Skin of body (tissue), 2 donors: ENCODE measurements around the gene YES1. TPM values are rescaled to one million over a fixed set of nuclear protein-coding genes. Genes with fewer than 3 reads are reported as not detected.
"Not testable (repeated sequence)": the region's sequence is repeated elsewhere in the genome, so short reads cannot be mapped to it uniquely, and the experiment has no call there.

ENCODE experiments used
- DNase-seq: peaks from one replicate; lab custom pipeline; 2025; lab: John Stamatoyannopoulos, UW
- total RNA-seq: library from RNA; depleted of rRNA; stranded (reverse); fragments of >200 nt; gene quantifications from one replicate; pipeline ENCODE4 v1.2.3, GENCODE V29; 2014

YES1 gene
- total RNA-seq, 1 donor from 2014 or later, result 50.3 TPM

DNA sequence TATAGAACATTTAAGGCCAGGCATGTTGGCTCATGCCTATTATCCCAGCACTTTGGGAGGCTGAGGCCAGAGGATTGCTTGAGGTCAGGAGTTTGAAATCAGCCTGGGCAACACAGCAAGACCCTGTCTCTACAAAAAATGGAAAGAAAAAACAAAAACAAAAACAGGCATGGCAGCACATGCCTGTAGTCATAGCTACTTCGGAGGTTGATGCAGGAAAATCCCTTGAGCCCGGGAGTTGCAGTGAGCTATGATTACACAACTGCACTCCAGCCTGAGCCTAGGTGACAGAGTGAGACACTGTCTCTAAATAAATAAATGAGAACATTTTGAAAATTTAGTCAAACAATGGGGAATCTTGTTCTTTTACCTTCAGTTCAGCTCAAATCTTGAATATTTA lies 12.1 kb upstream of the YES1 start:
- no peak for DNase-seq

GRCh38 chr18:820591-821165 lies 8.6 kb upstream of the YES1 start:
- DNase-seq, result no peak

- no peak for DNase-seq
Observed at GRCh38 chr18:816869-817268, 4.8 kb upstream of the YES1 start.

- no peak for DNase-seq
Observed at GRCh38 chr18:816088-816653, 4.1 kb upstream of the YES1 start.

DNA sequence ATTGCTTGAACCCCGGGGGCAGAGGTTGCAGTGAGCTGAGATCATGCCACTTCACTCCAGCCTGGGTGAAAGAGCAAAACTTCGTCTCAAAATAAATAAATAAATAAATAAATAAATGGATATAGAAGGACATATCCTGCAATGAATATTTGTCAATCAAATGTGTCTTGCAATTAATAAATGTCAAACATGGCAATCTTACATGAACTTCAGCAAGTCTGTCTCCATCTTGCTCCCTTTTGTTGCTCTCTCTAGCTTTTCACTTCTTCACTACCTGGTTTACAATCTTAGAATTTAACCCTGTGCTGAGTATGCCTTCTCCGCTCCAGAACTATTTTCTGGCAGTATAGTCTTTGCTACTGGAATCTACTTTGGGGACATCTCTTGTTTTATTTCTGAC lies 3.3 kb upstream of the YES1 start:
- DNase-seq, result no peak

- DNase-seq, result no peak
Observed at GRCh38 chr18:814300-815084, 2.5 kb upstream of the YES1 start.

GRCh38 chr18:813172-814071 lies 1.4 kb upstream of the YES1 start:
- DNase-seq, result no peak

DNA sequence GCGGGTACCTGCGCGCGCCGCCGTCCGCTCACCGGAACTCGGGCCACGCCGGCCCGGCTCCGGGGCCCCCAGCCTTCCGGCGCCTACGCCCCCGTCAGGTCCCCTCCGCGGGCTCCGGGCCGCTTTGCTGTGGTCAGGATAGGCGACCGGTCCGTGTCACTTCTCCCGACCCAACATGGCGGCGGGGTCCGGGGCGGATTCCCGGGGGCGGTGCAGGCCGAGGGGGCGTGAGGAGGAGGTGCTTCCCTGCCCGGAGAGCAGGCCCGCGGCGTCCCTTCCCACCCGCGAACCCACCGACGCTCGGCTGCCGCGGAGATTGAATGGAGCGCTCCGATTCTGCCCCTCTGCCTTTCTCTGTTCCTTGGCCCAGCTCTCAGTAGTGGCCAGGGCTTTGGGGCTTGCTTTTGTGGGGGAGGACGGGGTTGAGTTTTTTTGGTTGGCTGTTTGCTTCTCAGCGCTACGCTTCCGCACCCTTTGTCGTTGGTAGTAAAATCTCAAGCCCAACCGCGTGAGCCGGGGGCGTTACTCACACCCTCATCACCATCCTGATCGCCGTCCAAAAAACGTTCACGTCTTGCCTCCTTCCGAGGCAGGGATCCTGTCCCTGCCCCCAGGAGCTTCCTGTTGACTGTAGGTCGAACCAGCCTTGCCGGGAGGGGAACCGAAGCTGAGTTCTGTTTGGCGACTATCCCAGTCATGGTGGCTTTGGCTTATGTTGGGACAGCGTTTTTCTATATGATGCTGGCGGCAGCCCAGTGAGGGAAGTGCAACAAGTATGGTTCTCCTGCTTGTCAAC lies 532 bp upstream of the YES1 start:
- DNase-seq, result peak; percentile 79

- peak; percentile 15 for DNase-seq
Observed at GRCh38 chr18:811182-811891, 705 bp downstream of the YES1 start.

DNA sequence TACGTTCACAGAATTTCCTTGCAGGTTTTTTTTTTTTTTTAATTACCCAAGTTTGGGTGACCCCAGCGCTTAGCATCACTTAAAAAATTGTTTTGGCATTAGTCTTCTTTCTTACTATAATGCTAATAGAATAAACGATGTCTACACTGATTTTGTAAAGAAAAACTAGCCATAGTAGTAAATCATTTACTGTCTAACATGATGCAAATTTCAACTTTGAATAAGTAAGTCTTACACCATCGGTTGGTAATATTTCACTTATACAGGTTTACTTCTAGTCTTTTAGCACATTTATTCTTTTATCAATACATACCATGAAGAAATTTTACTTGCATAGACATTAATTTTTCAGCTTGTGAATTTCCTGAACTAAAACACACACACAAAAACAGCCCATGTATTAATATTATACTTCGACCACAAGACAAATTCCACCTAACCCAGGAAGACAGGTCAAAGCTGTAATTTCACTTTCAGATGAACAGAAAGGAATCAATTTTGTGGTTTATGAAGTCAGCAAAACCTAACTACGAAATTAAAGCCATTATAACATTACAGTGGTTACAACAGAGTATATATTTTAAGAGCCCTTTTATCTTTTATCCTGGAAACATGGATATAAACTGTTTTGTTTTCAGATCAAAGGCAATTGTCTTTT lies 1.9 kb downstream of the YES1 start:
- no peak for DNase-seq

DNA sequence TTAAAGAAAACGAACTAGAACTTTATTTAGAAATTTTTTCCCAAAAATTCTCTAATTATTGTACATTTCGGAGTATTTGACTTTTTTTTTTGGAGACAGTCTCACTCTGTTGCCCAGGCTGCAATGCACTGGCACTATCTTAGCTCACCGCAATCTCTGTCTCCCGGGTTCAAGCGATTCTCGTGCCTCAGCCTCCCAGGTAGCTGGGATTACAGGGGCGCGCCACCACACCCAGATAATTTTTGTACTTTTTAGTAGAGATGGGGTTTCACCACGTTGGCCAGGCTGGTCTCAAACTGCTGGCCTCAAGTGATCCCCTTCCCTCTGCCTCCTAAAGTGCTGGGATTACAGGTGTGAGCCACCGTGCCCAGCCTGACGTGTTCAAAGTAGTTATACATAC lies 2.8 kb downstream of the YES1 start:
- DNase-seq, result not testable (repeated sequence)

GRCh38 chr18:808502-808901 lies 3.5 kb downstream of the YES1 start:
- no peak for DNase-seq

GRCh38 chr18:808086-808485 lies 4.0 kb downstream of the YES1 start:
- DNase-seq, result no peak

DNA sequence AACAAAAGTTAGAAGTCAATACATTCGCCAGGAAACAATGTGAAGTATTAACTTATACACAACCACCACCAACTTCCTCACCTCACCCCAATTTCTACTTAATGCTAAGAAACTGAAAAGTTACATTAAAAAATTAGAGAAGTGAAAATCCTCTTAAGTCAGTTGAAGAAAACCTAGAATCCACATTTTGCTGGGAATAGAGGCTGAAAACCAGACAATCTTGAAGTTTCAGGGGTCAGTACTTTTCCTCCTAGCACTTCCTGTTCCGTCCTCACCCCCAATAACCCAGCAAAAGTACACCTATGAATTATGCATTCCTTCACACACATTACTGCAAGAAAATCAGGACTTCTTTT lies 6.3 kb downstream of the YES1 start:
- no peak for DNase-seq

DNA sequence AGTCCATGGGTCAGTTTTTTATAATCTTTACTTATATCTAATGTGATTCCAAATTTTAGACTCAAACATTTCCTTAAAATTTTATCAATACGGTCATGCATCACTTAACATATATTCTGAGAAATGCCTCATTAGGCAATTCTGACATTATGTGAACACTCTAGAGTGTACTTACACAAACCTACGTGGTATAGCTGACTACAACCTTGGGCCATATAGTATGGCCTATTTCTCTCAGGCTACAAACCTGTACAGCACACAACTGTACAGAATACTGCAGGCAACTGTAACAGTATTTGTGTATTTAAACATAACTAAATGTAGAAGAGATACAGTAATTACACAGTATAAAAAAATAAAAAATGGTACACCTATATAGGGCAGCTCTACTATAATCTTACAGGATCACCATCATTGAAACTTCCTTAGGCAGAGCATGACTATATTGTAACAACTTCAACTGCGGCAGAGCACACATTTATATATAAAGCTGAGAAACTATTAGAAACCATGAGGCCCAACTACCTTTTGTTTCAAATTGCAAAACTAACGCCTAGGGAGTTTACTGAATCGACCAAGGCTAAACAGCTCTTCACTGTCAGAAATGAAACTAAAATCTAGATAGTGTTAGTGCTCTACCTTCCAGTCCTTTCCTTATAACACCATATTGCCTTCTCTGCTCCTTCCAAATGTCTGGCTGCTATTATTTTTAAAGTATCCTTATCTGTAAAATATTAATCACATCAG lies 6.9 kb downstream of the YES1 start:
- no peak for DNase-seq

DNA sequence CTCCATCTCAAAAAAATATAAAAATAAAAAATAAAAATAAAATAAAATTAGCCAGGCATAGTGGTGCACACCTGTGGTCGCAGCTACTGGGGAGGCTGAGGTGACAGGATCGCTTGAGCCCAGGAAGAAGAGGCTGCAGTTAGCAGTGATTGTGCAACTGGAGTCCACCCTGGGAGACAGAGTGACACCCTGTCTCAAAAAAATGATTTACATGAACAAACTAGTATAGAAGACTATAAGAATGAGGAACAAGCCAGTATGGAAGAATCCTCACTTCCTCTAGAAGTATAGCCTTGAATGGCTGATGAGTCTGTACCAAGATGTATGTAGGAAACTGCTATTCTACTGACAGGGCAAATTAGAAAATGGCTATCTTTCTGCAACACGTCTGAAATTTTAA lies 10.9 kb downstream of the YES1 start:
- DNase-seq, result no peak

- no peak for DNase-seq
Observed at GRCh38 chr18:799943-800342, 12.1 kb downstream of the YES1 start.

- DNase-seq, result not testable (repeated sequence)
Observed at GRCh38 chr18:795383-795782, 16.7 kb downstream of the YES1 start.

GRCh38 chr18:789397-789796 lies 22.6 kb downstream of the YES1 start:
- no peak for DNase-seq
